ENCODE results near the gene SPINK4.

SPINK4 gene, protein sequence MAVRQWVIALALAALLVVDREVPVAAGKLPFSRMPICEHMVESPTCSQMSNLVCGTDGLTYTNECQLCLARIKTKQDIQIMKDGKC

DNA sequence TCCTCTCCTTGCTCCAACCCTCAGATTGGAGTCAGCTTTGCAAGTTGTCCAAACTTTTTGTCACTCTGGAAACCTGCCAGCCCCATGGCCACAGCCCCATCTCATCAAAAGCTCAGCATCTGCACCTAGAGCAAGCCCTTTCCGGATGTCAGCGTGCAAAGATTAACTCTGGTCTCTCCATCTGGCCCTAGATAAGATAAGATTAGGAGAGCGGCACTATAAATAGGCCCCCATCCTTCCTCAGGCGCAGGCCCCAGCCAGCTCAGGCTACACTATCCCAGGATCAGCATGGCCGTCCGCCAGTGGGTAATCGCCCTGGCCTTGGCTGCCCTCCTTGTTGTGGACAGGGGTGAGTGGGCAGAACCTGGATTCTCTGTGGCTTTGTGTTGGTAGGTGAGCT, at the start of gene SPINK4:
SPINK4 (plus strand) TSS at position 247 of the 400 bp plus-strand sequence; CDS start at position 289, 42 bp downstream.
- DNase-seq = no peak

- DNase-seq = no peak
Observed at GRCh38 chr9:33192493-33193255, 47.3 kb upstream of the SPINK4 start.

DNA sequence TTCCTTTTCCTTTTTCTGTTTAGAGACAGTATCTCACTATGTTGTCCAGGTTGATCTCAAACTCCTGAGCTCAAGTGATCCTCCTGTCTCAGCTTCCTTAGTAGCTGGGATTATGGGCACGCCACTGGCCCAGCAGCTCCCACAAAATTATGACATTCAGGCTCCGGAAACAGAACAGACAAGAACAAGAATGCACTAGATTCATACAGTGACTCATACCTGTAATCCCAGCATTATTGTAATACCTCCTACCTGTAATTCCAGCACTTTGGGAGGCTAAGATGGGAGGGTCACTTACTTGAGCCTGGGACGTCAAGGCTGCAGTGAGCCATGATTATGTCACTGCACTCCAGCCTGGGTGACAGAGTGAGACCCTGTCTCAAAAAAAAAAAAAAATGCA, 46.1 kb upstream of the SPINK4 start:
- no peak for DNase-seq

- no peak for DNase-seq
Observed at GRCh38 chr9:33196736-33197135, 43.2 kb upstream of the SPINK4 start.

- DNase-seq = no peak
Observed at GRCh38 chr9:33197279-33198152, 42.5 kb upstream of the SPINK4 start.

DNA sequence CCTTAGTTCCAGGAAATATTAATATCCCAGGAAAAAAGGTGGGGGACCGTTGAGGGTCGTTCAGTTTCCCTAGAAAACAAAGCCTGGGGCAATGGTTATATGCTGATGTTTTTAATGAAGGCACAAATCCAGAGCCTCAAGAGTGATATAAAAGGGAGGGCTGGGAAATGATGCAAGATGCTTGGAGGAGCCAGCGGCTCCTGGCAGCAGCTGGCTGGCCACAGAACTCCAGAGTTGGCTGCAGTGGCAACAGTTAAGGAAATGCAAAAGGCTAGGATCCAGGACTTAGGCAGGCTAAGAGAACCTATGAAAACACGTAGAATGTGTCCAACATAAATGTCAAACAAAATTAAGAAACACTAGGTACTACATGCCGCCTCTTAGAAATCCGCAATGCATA, 41.8 kb upstream of the SPINK4 start:
- DNase-seq = no peak

- no peak for DNase-seq
Observed at GRCh38 chr9:33202018-33202417, 37.9 kb upstream of the SPINK4 start.

DNA sequence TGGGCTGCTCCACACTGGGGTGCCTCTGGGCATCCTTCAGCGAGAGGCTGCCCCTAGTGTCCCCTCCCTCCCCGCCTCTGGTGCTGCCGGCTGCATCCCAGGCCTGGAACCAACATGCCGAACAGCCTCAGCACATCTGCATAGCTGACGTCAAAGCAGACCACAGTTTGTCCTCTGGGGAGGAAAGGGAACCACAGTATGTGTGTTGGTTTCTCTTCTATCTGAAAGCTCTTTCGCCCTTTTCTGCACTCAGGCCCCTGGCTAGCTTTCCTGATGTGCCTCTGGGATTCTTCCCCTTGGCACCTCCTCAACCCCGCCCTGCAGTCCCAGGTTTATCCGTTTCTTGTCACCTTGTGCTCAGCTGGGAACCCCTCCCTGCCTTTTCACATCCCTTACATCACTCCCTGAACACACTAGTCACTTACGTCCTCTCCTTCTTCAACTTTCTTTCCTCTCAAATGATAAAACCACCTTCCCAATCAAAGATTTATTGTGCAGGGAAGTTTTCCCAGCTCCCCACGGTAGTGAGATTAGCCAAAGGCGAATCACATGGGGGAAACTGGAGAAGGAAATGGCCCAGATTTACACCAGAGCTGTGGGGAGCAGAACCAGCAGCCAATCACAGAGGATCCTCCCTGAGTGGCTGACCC, 37.3 kb upstream of the SPINK4 start:
- no peak for DNase-seq

DNA sequence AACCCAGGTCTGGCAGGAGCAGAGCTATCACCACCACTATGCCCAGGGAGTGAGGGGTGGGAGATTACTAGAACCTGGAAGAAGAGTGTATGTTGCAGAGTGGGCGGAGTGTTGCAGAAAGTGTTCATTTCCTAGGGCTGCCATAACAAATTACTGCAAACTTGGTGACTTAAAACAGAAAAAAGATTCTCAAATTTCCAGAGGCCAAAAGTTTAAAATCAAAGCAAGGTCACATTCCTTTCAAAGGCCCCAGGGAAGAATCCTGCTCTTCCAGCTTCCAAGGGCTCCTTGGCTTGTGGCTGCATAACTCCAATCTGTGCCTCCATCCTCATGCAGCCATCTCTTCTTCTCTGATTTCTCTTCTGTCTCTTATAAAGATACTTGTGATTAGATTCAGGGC, 30.6 kb upstream of the SPINK4 start:
- DNase-seq = no peak

GRCh38 chr9:33210006-33210715, 29.8 kb upstream of the SPINK4 start:
- DNase-seq = no peak

GRCh38 chr9:33211695-33212393, 28.1 kb upstream of the SPINK4 start:
- DNase-seq = no peak

GRCh38 chr9:33220681-33221567, 19.0 kb upstream of the SPINK4 start:
- no peak for DNase-seq

- DNase-seq = no peak
Observed at GRCh38 chr9:33221568-33221884, 18.4 kb upstream of the SPINK4 start.

DNA sequence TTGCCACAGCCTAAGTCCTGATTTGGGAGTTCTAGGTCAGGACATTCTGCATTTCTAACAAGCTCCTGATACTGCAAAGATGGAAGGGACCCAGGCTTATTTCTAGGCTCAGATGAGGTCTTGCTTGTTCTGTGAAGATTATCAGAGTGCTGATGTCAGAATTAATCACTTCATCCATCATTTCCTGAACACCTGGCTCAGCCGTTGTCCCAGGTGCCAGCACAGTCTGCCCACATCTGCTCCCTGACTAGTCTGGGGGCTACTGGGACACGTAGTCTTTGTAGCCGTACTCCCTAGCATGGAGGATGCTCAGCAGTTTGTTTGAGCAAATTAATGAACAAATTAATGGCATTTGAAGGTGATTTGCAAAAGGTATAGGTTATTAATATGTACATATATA, 17.9 kb upstream of the SPINK4 start:
- DNase-seq = no peak

DNA sequence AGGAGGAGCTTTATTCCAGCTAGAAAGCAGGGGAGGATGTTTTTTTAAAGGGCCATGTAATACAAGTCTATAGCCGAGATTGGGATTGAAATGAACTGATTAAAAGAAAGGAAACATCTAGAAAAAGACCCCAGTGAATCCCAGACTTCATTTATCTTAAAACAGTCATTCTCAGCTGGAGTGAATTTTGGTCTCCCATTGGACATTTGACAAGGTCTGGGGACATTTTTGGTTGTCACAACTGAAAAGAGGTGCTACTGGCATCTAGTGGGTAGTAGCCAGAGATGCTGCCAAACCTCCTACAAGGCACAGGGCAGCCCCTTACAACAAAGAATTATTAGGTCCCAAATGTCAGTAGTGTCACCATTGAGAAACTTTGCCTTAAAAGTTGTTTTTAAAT, 16.3 kb upstream of the SPINK4 start:
- DNase-seq = no peak

DNA sequence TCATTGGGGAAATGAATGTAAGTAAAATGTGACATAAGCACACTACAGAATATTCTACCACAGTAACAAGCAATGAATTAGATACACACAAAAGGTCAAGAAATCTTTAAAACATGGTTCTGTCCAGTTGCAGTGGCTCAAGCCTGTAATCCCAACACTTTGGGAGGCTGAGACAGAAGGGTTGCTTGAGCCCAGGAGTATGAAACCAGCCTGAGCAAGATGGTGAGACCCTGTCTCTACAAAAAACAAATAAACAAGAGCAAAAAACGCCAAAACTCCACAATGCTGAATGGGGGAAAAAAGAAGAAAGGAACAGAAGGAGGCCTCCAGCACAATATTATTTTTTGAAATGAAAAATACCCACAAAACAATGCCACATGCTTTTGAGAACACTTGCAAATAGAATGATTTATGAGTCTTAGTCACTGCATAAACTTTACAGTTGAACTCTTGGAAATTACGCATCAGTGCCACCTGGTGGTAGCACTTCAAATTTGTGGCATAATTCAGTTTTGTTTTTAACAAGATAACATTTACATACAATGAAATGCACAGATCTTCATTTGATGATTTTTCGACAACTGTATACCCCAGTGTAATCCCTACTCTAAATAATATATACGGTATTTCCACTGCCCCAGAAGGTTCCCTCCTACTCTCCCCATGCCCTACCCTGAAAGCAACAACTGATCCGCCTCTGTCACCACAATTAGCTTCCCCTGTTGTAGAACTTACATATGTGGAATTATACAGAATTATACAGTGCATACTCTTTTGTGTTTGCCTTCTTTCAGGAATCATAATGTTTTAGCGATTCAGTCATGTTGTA, 14.4 kb upstream of the SPINK4 start:
- peak in 1 of 2 experiments; percentile 17 for DNase-seq

DNA sequence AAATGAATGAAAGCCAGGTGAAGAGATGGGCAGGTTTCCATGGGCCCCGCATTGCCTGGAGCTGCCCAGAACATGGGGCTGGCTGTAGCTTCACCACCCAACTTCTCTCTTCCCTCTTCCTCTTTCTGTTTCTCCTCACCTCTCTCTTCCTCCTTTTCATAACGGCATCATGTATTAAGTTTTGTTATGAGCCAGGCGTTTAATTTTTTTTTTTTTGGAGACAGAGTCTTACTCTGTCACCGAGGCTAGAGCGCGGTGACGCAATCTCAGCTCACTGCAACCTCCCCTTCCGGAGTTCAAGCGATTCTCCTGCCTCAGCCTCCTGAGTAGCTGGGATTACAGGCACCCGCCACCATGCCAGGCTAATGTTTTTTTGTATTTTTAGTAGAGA, 13.0 kb upstream of the SPINK4 start:
- no peak for DNase-seq

DNA sequence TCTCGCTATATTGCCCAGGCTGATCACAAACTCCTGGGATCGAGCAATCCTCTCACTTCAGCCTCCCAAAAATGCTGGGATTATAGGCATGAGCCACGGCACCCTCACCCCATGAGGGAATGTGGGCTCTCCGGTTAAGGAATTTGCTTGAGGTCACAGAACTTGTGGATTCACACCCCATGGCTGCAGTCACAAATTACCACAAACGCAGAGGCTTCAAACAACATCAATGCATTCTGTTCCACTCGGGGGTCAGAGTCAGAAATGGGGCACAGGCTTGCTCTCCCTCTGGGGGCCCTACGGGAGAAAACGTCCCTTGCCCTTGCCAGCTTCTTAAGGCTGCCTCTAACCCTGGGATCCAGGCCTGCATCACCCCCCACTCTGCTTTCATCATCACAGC, 12.2 kb upstream of the SPINK4 start:
- DNase-seq = no peak

DNA sequence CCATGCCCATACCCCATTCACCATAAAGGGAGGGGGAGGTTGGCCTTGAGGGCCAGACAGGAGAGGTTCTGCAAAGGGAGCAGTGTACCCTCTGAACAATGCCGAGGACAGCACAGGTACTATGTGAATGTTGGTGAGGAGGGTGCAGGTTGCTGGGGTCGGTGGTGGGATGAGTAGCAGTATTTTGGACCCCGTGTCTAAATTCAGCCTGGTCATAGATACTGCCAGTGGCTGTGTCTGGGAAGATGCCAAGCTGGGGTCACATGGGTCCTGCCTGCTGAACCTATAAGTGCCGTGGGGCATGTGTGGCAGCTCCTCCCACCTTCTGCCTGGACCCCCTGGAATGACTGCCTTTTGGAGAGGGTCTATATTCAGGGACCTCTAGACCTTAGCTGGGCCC, 11.4 kb upstream of the SPINK4 start:
- no peak for DNase-seq

DNA sequence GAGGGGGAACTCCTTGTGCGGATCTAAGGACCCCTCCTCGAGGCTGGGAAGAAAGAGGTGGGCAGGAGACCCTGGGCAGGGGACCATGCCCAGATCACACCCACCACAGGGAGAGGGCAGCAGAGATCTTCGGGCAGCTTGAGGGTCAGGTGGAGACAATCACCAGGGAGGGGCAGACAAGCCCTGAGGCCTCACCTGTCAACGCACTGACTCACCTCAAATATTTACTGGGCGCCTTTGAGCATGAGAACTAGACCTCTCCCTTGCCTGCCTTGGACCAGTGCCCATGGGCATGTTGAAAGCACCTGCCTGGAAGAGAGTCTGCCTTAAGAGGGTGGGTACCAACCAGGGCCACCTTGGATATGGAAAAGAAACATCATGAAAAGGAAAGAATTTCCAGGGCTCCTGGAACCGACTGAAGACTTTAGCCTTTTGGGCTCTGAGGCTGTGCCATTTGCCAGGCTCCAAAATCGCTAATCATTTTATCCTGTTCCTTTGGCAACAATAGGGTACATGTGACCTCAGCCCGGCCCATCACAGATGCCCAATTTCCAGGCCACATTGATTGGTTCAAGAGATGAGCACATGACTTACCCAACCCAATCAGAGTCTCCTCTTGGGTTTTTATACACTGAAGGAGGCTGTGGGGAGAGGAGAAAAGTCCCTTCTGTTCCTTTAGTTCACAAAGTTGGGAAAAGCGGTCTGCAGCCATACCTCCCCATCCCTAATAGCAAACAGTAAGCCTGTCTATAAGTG, 10.4 kb upstream of the SPINK4 start:
- no peak for DNase-seq

Measured in NCI-H187 (cell line).